Small intestine (tissue), 7 donors: ENCODE measurements around the gene CFAP221. TPM values are rescaled to one million over a fixed set of nuclear protein-coding genes. Genes with fewer than 3 reads are reported as not detected.
A peak's percentile ranks its signal among the peaks of the same experiment; 100 is the strongest.

ENCODE experiments used
- DNase-seq, 2 donors: peaks; one replicate each; pipeline versions ENCODE4 v3.0.0 to v3.0.0-alpha.2; 2013
- FAIRE-seq: peaks from 2 replicates; lab custom pipeline; 2012; peaks lifted over from hg19 to GRCh38; lab: Jason Lieb, UNC
- H3K27ac ChIP-seq, 3 donors: one replicate each; pipeline ENCODE4 v1.5.1; 2013; ENCODE audit warnings: low read length in 2 of 3, mild to moderate bottlenecking in 2 of 3, control low read depth in 1 of 3, inconsistent platforms in 1 of 3, low read depth in 1 of 3, moderate library complexity in 1 of 3
- H3K27me3 ChIP-seq, 3 donors: one replicate each; pipeline ENCODE4 v1.6.1; 2013; ENCODE audit warnings: low read length in 3 of 3, inconsistent platforms in 1 of 3; ENCODE audit not compliant: control insufficient read depth in 3 of 3, insufficient read depth in 3 of 3
- H3K36me3 ChIP-seq, 3 donors: one replicate each; pipeline ENCODE4 v1.6.1; 2013; ENCODE audit warnings: low read length in 3 of 3, inconsistent platforms in 1 of 3, low read depth in 1 of 3, mild to moderate bottlenecking in 1 of 3, moderate library complexity in 1 of 3; ENCODE audit not compliant: control insufficient read depth in 3 of 3, insufficient read depth in 2 of 3
- H3K4me1 ChIP-seq, 3 donors: one replicate each; pipeline ENCODE4 v1.6.1; 2013; ENCODE audit warnings: low read length in 2 of 3, inconsistent platforms in 1 of 3, low read depth in 1 of 3, mild to moderate bottlenecking in 1 of 3, moderate library complexity in 1 of 3; ENCODE audit not compliant: control insufficient read depth in 3 of 3, insufficient read depth in 2 of 3
- H3K4me3 ChIP-seq, 3 donors: one replicate each; pipeline ENCODE4 v1.5.1; 2013; ENCODE audit warnings: low read length in 3 of 3, control low read depth in 1 of 3, inconsistent platforms in 1 of 3, low read depth in 1 of 3, mild to moderate bottlenecking in 1 of 3, moderate library complexity in 1 of 3
- H3K9me3 ChIP-seq, 2 donors: one replicate each; pipeline ENCODE4 v1.6.1; 2013; ENCODE audit warnings: low read depth in 1 of 2, low read length in 1 of 2; ENCODE audit not compliant: control insufficient read depth in 2 of 2, insufficient read depth in 1 of 2
- WGBS, 3 donors: extraction: QIAGEN DNeasy Blood & Tissue Kit; methylation state at CpG; one replicate each; pipeline ENCODE4 v1.1.7; 2013; 5-methylcytosine and 5-hydroxymethylcytosine counted together
- polyA plus RNA-seq, 4 donors: library from polyadenylated mRNA; stranded (reverse) in 3 of 4; unstranded in 1 of 4; fragments of 200-250 nt in 3 of 4; fragments of 120-200 nt in 1 of 4; gene quantifications; one replicate each; pipeline versions ENCODE4 v1.2.1 to v1.2.3, GENCODE V29; 2013
- donor health status: healthy with polysubstance abuse.
- donor health status: control.
- donor health status: control.
- donor health status: Bipolar disorder and iron deficiency.
- donor health status: healthy.

CFAP221 gene
- polyA plus RNA-seq, 4 donors, result 2.2 to 19.4 (median 6.6) TPM

DNA sequence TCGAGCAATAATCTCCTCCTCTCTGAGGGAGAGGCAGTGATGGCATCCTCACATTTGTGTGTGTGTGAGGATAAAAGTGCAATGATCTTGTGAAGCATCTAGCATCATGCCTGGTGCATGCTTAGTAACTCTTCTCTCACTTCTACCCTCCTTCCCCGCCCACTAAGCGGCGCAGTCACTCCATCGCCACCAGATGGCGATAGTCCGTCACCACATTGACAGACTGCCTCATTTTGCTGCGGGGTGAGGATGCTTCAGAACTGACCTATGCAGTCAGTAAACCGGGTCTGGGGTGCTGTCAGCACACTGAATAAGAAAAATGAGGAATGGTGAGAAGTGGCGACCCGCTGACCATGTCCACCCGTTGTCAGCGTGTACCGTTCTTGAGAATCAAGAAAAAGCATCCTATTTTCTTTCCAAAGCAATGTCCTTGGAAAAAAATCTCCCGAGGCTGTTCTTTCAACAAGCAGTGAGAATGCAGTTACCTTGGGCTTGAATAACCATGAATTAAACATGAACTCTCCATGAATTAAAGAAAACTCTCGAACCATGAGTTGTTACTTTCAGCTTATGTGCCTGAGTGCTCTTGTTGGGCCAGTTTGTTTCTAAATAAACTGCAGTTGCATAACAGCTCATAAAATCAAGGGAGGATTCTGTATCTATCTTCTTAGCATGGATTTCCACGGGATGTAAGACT lies 97.5 kb downstream of the CFAP221 start:
- Histone ChIP-seq H3K27me3 (no peaks in the 10 kb centered on the region), H3K4me3 (no peak overlapping the region), H3K9me3 (no peaks in the 10 kb centered on the region), H3K4me1 (no peaks in the 10 kb centered on the region), H3K27ac (no peak overlapping the region), H3K36me3 (peaks cover 0 to 11% (median 0%) of the 10 kb centered on the region in 3 donors)
- 11 to 14% (median 13%) methylated on average over 17 of the region's 17 CpGs for WGBS, 3 donors
- no peak for FAIRE-seq
- DNase-seq, result peak; percentile 80 to 83

GRCh38 chr2:119644186-119644585 lies 99.9 kb downstream of the CFAP221 start:
- Histone ChIP-seq H3K4me1 (no peaks in the 10 kb centered on the region), H3K27ac (no peak overlapping the region), H3K4me3 (no peak overlapping the region), H3K36me3 (peaks cover 0 to 9% (median 0%) of the 10 kb centered on the region in 3 donors), H3K27me3 (no peaks in the 10 kb centered on the region), H3K9me3 (no peaks in the 10 kb centered on the region)
- FAIRE-seq, result no peak
- no peak for DNase-seq
- 90 to 94% (median 93%) methylated on average over 3 of the region's 3 CpGs for WGBS, 3 donors

DNA sequence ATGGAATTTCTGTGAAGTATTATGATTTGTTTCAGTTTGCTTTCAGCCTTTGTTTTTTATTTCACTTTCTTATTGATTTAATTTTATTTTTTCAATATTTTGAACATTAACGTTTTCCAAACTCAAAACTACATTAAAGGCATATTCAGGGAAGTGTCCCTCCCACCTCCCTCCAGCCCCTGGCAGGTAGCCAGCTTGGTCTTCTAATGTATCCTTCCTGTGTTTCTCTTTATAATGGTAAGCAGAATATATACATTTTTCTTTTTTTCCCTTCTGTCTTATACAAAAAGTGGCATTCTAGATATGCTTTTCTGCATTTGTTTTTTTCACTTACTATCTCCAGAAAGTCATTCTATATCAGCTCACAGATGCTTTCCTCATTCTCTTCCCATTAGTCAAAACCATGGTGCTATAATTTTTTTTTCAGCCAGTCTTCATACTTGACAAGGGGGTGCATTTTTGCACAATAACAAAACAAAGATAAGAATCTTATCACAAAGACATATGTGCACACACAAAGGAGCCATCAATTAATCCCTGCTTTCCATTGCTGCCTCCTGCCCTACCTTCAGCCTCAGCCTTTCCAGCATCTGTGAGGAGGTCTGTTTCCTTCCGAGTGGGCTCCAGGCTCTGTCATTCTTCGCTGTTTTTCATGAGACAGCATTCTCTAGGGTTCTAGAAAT lies 101.1 kb downstream of the CFAP221 start:
- WGBS, 3 donors, result 59 to 76% (median 69%) methylated on average over 3 of the region's 3 CpGs
- Histone ChIP-seq H3K27ac (no peak overlapping the region), H3K4me3 (no peak overlapping the region), H3K27me3 (no peaks in the 10 kb centered on the region), H3K36me3 (peaks cover 0 to 9% (median 0%) of the 10 kb centered on the region in 3 donors), H3K4me1 (no peaks in the 10 kb centered on the region), H3K9me3 (peaks cover 2 to 7% of the 10 kb centered on the region in 2 donors)
- DNase-seq, result no peak
- FAIRE-seq, result no peak

- 70 to 95% (median 89%) methylated on average over 3 of the region's 3 CpGs for WGBS, 3 donors
- Histone ChIP-seq H3K36me3 (peaks cover 0 to 9% (median 0%) of the 10 kb centered on the region in 3 donors), H3K27me3 (no peaks in the 10 kb centered on the region), H3K4me3 (no peak overlapping the region), H3K4me1 (no peaks in the 10 kb centered on the region), H3K27ac (no peak overlapping the region), H3K9me3 (peaks cover 2 to 7% of the 10 kb centered on the region in 2 donors)
- FAIRE-seq, result no peak
- no peak for DNase-seq
These were observed 101.9 kb downstream of the CFAP221 start for GRCh38 chr2:119646149-119646548.

DNA sequence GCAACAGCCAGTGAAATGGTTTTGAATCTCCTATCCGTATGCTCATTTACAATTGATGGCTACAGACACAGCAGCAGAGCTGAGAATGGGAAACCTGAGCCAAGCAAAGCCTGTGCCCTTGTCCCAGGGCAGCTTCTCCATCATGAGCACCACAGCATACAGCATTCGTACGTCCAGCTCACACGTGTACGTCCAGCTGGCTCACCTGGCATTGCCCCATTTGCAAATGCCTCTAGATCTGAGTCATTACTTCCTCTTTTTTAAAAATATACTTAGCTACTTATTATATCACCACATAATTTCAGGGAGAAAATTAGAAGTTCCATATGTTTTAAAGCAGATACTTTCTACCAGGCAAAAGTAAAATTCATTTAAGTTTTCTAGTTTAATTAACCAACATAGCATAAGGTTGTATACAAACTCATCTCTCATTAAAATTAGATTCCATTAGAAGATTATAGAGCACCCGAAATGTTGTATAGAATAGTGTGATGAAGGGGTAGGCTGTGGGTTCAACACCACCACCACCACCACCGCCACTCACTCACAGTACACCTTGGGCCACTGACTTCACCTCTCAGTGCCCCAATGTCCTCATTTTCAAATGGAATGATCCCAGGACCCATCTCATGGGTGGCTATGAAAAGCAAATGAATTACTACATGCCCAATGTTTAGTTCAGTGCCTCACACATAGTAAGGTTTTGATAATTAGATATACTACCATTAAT lies 103.4 kb downstream of the CFAP221 start:
- Histone ChIP-seq H3K36me3 (peaks cover 0 to 9% (median 0%) of the 10 kb centered on the region in 3 donors), H3K27ac (no peak overlapping the region), H3K4me1 (no peaks in the 10 kb centered on the region), H3K4me3 (no peak overlapping the region), H3K9me3 (peaks cover 2 to 7% of the 10 kb centered on the region in 2 donors), H3K27me3 (no peaks in the 10 kb centered on the region)
- WGBS, 3 donors, result 74 to 88% (median 81%) methylated on average over 7 of the region's 7 CpGs
- FAIRE-seq, result no peak
- DNase-seq, result no peak

DNA sequence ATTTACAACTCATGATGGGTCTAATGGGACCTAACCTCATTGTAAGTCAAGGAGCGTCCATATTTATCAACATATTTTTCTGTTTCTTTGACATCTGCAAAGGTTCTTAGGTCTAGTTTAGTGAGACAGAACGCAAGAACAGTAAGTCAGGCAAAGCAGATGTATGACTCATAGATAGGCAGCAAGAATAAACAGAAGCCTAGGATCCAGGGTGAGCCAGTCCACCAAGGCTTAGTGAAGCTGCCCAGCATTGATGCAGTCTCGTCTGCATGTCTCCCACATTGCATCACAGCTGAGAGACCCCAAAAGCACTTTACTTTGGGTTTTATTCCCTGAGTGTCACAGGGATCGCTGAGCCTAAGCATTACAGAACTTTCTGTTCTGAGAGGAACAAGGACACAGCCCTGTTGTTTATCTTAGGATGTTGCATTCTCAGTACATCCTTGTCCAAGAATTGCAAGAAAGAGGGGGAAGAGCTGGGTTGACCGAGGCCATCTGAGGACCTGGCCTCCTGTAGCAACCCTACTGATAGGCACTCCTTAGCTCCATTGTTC lies 105.2 kb downstream of the CFAP221 start:
- WGBS, 3 donors, result 87 to 91% (median 90%) methylated on average over 5 of the region's 5 CpGs
- no peak overlapping the region for H3K4me3 ChIP-seq
- FAIRE-seq, result no peak
- H3K9me3 ChIP-seq, result peaks cover 2 to 7% of the 10 kb centered on the region in 2 donors
- H3K4me1 ChIP-seq, result no peaks in the 10 kb centered on the region
- DNase-seq, result no peak
- H3K27me3 ChIP-seq, result no peaks in the 10 kb centered on the region
- peaks cover 0 to 9% (median 0%) of the 10 kb centered on the region in 3 donors for H3K36me3 ChIP-seq
- no peak overlapping the region for H3K27ac ChIP-seq

DNA sequence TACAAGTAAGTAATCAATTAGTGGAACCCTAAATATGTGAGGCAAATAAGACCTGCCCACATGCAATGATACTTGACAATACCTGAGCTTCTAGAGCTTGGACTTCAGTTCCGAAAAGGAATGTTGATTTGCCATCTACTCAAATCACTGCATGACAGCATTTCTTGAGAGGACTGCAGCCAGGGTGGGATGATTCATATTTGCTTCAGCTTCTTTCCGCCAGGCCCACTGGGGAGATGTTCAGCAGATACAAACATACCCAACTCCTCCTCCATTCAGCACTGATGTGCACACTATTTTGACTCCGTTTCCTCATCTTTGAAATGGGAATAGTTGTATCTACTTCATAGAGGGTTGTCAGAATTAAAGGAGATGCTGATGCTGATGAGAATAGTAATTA lies 106.0 kb downstream of the CFAP221 start:
- Histone ChIP-seq H3K4me1 (no peaks in the 10 kb centered on the region), H3K9me3 (peaks cover 2 to 7% of the 10 kb centered on the region in 2 donors), H3K36me3 (peaks cover 0 to 13% (median 0%) of the 10 kb centered on the region in 3 donors), H3K27ac (no peak overlapping the region), H3K27me3 (no peaks in the 10 kb centered on the region), H3K4me3 (no peak overlapping the region)
- FAIRE-seq, result no peak
- WGBS, 3 donors, result 91 to 93% (median 91%) methylated on average over 3 of the region's 3 CpGs
- no peak for DNase-seq

- WGBS, 3 donors, result 81 to 92% (median 81%) methylated on average over 2 of the region's 2 CpGs
- Histone ChIP-seq H3K27ac (no peak overlapping the region), H3K4me3 (no peak overlapping the region), H3K4me1 (no peaks in the 10 kb centered on the region), H3K9me3 (peaks cover 2 to 7% of the 10 kb centered on the region in 2 donors), H3K27me3 (no peaks in the 10 kb centered on the region), H3K36me3 (peaks cover 0 to 16% (median 0%) of the 10 kb centered on the region in 3 donors)
- DNase-seq (no peak), FAIRE-seq (no peak)
These were observed 106.7 kb downstream of the CFAP221 start for GRCh38 chr2:119650846-119651370.
